ENCODE data around the gene TERT. TPM values are rescaled to one million over a fixed set of nuclear protein-coding genes. Genes with fewer than 3 reads are reported as not detected.

Gene TERT
- total and polyA plus RNA-seq, 2 of the 4 experiments (the other 2 are of a cell fraction): not detected

DNA sequence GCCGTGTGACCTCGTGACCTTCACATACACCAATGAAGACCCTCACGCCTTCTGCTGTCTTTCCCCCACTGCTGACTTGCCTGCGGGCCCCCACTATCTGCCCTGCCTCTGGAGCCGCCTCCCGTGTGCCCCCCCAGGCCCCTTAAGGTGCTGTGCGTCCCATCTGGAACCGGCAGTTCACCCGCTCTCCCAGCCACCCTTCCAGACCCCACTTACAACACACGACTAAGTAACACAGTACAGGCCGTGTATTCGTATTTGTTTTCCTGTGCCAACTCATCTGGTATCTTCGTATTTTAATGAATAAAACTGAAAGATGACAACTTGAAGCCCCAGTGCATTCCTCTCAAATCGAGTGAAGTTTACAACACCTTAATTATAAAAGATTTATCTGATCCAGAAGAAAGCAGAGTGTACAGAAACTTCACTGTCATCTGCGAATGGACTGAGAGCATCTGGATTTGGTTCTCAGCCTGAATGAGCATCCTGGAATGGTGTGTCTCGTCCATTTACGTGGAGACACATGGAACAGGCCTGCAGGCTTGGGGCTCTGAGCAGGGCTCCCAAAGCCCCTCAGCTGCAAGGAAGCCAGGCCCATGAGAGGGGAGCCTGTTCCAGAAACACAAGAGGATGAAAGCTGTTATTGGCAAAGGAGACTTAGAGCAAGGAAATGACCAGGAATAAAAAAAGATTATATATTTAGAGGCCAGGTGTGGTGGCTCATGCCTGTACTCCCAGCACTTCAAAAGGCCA lies 21.9 kb upstream of the TERT start:
- no peak overlapping the region for H2AK9ac ChIP-seq (replicated peaks; ENCODE audit: low read depth, low read length, poor library complexity)
- H4K8ac ChIP-seq (ENCODE audit: low read depth in 2 of 2, low read length in 2 of 2): no peak overlapping the region
- H4K20me1 ChIP-seq (ENCODE audit: insufficient read depth, low read length): no peaks in the 10 kb centered on the region
- H3K4ac ChIP-seq (ENCODE audit: low read depth, low read length): no peak overlapping the region
- no peak overlapping the region for H2AFZ ChIP-seq (replicated peaks; ENCODE audit: low read length, poor library complexity)
- intact Hi-C loops (cut with micrococcal nuclease): no loop called here
- H3K18ac ChIP-seq (ENCODE audit: low read depth, low read length): no peak overlapping the region
- no peak overlapping the region for H3K9ac ChIP-seq (ENCODE audit: low read depth, low read length)
- in situ Hi-C loops (cut with MboI; ENCODE audit: low sequenced_read_pairs): no loop called here
- ChIA-PET CTCF (interaction anchor here (0.6 kb wide), 1 partner anchor 397 kb away, joined by 5 read pairs; no protein-coding TSS in a partner anchor), POLR2A (ENCODE audit: unreplicated experiment) (no interaction called here)
- ATAC-seq (ENCODE audit: low read depth) (no peak), DNase-seq (no peak)
- H2BK15ac ChIP-seq (ENCODE audit: low read depth, low read length): no peak overlapping the region
- dilution Hi-C loops (cut with HindIII; ENCODE audit: low sequenced_read_pairs, unreplicated experiment): no loop called here
- H2BK120ac ChIP-seq (ENCODE audit: low read depth, low read length): no peak overlapping the region
- H4K5ac ChIP-seq (ENCODE audit: low read depth, low read length): no peak overlapping the region
- H3K23ac ChIP-seq (ENCODE audit: low read depth, low read length): no peak overlapping the region
- peaks cover 33% of the 10 kb centered on the region for H3K36me3 ChIP-seq (ENCODE audit: control insufficient read depth, insufficient read depth, low read length)
- H4K91ac ChIP-seq (ENCODE audit: insufficient read depth, low read depth, low read length): no peak overlapping the region
- H2BK20ac ChIP-seq (ENCODE audit: low read depth, low read length): no peak overlapping the region
- peaks cover 2% of the 10 kb centered on the region; the same call in 1 of the 2 replicates for H3K27me3 ChIP-seq (ENCODE audit: control insufficient read depth, insufficient read depth, low read length)
- H3K4me1 ChIP-seq (ENCODE audit: control insufficient read depth, insufficient read depth, low read length): no peaks in the 10 kb centered on the region; the same call in 1 of the 2 replicates
- WGBS, 2 experiments (ENCODE audit: extremely low coverage in 2 of 2, insufficient read length in 1 of 2): 68% methylated on average over 6 of the region's 17 CpGs; no CpG with 5 or more reads in 1 of the 2 experiments
- no peak overlapping the region for H3K56ac ChIP-seq (ENCODE audit: extremely low read depth, insufficient read depth, low read length)
- BruUV-seq (replicated peaks): no TSS peak
- H3K79me1 ChIP-seq (ENCODE audit: low read depth in 1 of 2, low read length in 2 of 2): no peaks in the 10 kb centered on the region
- H3K9me1 ChIP-seq (ENCODE audit: insufficient read depth, low read length): peaks cover 4% of the 10 kb centered on the region; the same call in 1 of the 2 replicates
- H3K14ac ChIP-seq (replicated peaks; ENCODE audit: low read depth, low read length): no peak overlapping the region
- H2BK5ac ChIP-seq (ENCODE audit: low read depth, low read length, poor library complexity, severe bottlenecking): no peak overlapping the region
- no peak overlapping the region for H3K4me3 ChIP-seq (ENCODE audit: insufficient read depth, low read depth, low read length)
- H3K27ac ChIP-seq (ENCODE audit: insufficient read depth, low read length): no peak overlapping the region
- H3K9me3 ChIP-seq (ENCODE audit: control insufficient read depth, insufficient read depth, low read length): no peaks in the 10 kb centered on the region; the same call in 1 of the 2 replicates
- H2AK5ac ChIP-seq (ENCODE audit: low read depth, low read length): no peak overlapping the region
- TF ChIP-seq MAZ (IDR thresholded peaks at IDR 0.05; ENCODE audit: borderline replicate concordance, low read depth, low read length) (no peak), BHLHE40 (IDR thresholded peaks at IDR 0.05; ENCODE audit: low read depth, low read length) (no peak), CEBPB (IDR thresholded peaks at IDR 0.05; ENCODE audit: low read depth, low read length) (no peak), CTCF (conservative IDR thresholded peaks at IDR 0.05; ENCODE audit: low read depth, low read length) (no peak), MAFK (IDR thresholded peaks at IDR 0.05; ENCODE audit: low read depth, low read length) (no peak), FOS (IDR thresholded peaks at IDR 0.05; ENCODE audit: low read depth, low read length) (no peak), CHD1 (IDR thresholded peaks at IDR 0.05; ENCODE audit: low read depth, low read length) (no peak)
- no peak overlapping the region for H3K4me2 ChIP-seq (ENCODE audit: low read depth, low read length)
